SU-DHL-6 (cell line): ENCODE results near the gene MRPS6.

ENCODE experiments used
- H2AFZ ChIP-seq: fragments of 200-600 bp; sonication (generic); 2 replicates; pipeline ENCODE4 v1.6.1; 2014; ENCODE audit warnings: low read depth, mild to moderate bottlenecking, moderate library complexity, mixed read lengths, antibody characterized with exemption, low read length; ENCODE audit not compliant: severe bottlenecking
- H3F3A ChIP-seq: fragments of 200-600 bp; shearing (Covaris generic); 2 replicates; pipeline ENCODE4 v1.6.0; 2016; ENCODE audit warnings: antibody characterized with exemption, mild to moderate bottlenecking; ENCODE audit not compliant: insufficient read depth
- H3K27ac ChIP-seq: fragments of 200-600 bp; sonication (generic); 2 replicates; pipeline ENCODE4 v1.5.1; 2016; ENCODE audit warnings: low read depth, mild to moderate bottlenecking, low read length, moderate library complexity, mixed read lengths
- H3K27me3 ChIP-seq: fragments of 200-600 bp; sonication (generic), shearing (Covaris generic); 2 replicates; pipeline ENCODE4 v1.6.0; 2014; ENCODE audit warnings: mild to moderate bottlenecking, low read length
- H3K36me3 ChIP-seq: fragments of 200-600 bp; sonication (generic); 2 replicates; pipeline ENCODE4 v1.6.1; 2014; ENCODE audit warnings: mild to moderate bottlenecking, low read length, mixed read lengths
- H3K4me2 ChIP-seq: fragments of 300-600, 200-600 bp; shearing (Covaris generic), sonication (generic); 2 replicates; pipeline ENCODE4 v1.6.0; 2014; ENCODE audit warnings: low read length, low read depth, mild to moderate bottlenecking; ENCODE audit not compliant: poor library complexity, severe bottlenecking
- H3K4me3 ChIP-seq: fragments of 200-600 bp; sonication (generic); 2 replicates; pipeline ENCODE4 v1.5.1; 2014; ENCODE audit warnings: antibody characterized with exemption, low read length, mild to moderate bottlenecking, mixed read lengths; ENCODE audit not compliant: insufficient read depth, poor library complexity, severe bottlenecking
- H3K79me2 ChIP-seq: fragments of 200-600 bp; sonication (generic); 2 replicates; pipeline ENCODE4 v1.6.1; 2014; ENCODE audit warnings: mild to moderate bottlenecking, low read length, moderate library complexity; ENCODE audit not compliant: insufficient read depth
- H3K9ac ChIP-seq: fragments of 200-600 bp; sonication (generic); 2 replicates; pipeline ENCODE4 v1.7.0; 2014; ENCODE audit warnings: mild to moderate bottlenecking, low read length
- H3K9me2 ChIP-seq: fragments of 200-600 bp; sonication (generic); replicated peaks from 2 replicates; pipeline ENCODE4 v1.6.1; 2014; ENCODE audit warnings: low read length; ENCODE audit not compliant: insufficient read depth
- H3K9me3 ChIP-seq: fragments of 200-600 bp; sonication (generic); 2 replicates; pipeline ENCODE4 v1.6.1; 2014; ENCODE audit warnings: low read length, mixed read lengths; ENCODE audit not compliant: insufficient read depth
- H4K20me1 ChIP-seq: fragments of 200-600 bp; sonication (generic); 2 replicates; pipeline ENCODE4 v1.6.1; 2014; ENCODE audit warnings: low read depth, mild to moderate bottlenecking, antibody characterized with exemption, low read length, moderate library complexity, mixed read lengths
- CTCF ChIP-seq: fragments of 200-600 bp; sonication (generic); IDR thresholded peaks from one replicate; pipeline ENCODE4 v1.5.1; 2017; ENCODE audit warnings: antibody characterized with exemption, mild to moderate bottlenecking, low read length, moderate library complexity; ENCODE audit not compliant: insufficient read depth, poor library complexity, severe bottlenecking
- EZH2phosphoT487 ChIP-seq: fragments of 200-600 bp; sonication (generic), shearing (Covaris generic); conservative IDR thresholded peaks from 2 replicates; pipeline ENCODE4 v1.6.1; 2018; ENCODE audit warnings: mild to moderate bottlenecking, antibody characterized with exemption, low read length, moderate library complexity, mixed read lengths

The MRPS6 gene

GRCh38 chr21:34158866-34159835 lies 85.8 kb downstream of the MRPS6 start:
- Histone ChIP-seq H3F3A (no peaks in the 10 kb centered on the region), H3K4me2 (no peak overlapping the region), H3K79me2 (no peaks in the 10 kb centered on the region), H3K9me3 (0 out of 2 replicates have a peak, but pooled peaks cover under 1% of the 10 kb centered on the region), H2AFZ (no peak overlapping the region), H3K27me3 (no peaks in the 10 kb centered on the region), H3K4me3 (no peak overlapping the region), H3K9me2 (no peaks in the 10 kb centered on the region), H3K36me3 (no peaks in the 10 kb centered on the region), H4K20me1 (no peaks in the 10 kb centered on the region), H3K27ac (no peak overlapping the region), H3K9ac (no peak overlapping the region)
- TF ChIP-seq CTCF: no peak
- no peak for TF ChIP-seq EZH2phosphoT487

- no peaks in the 10 kb centered on the region; the same call in 1 of the 2 replicates for H3K36me3 ChIP-seq
- H2AFZ ChIP-seq: no peak overlapping the region
- H3K9ac ChIP-seq: no peak overlapping the region
- no peak overlapping the region for H3K4me3 ChIP-seq
- no peaks in the 10 kb centered on the region for H3K79me2 ChIP-seq
- peaks cover 39% of the 10 kb centered on the region for H3K9me3 ChIP-seq
- no peaks in the 10 kb centered on the region for H4K20me1 ChIP-seq
- no peaks in the 10 kb centered on the region for H3K9me2 ChIP-seq
- no peaks in the 10 kb centered on the region for H3F3A ChIP-seq
- TF ChIP-seq CTCF: no peak
- TF ChIP-seq EZH2phosphoT487: no peak
- no peak overlapping the region for H3K27ac ChIP-seq
- H3K4me2 ChIP-seq: no peak overlapping the region
- no peaks in the 10 kb centered on the region for H3K27me3 ChIP-seq
Observed at GRCh38 chr21:34166468-34166867, 93.1 kb downstream of the MRPS6 start.

- no peak overlapping the region for H2AFZ ChIP-seq
- TF ChIP-seq EZH2phosphoT487: no peak
- no peak for TF ChIP-seq CTCF
- H3K36me3 ChIP-seq: no peaks in the 10 kb centered on the region; the same call in 1 of the 2 replicates
- no peaks in the 10 kb centered on the region for H4K20me1 ChIP-seq
- no peak overlapping the region for H3K4me2 ChIP-seq
- no peaks in the 10 kb centered on the region for H3K9me2 ChIP-seq
- no peak overlapping the region for H3K9ac ChIP-seq
- no peaks in the 10 kb centered on the region for H3K27me3 ChIP-seq
- H3K27ac ChIP-seq: no peak overlapping the region
- H3F3A ChIP-seq: no peaks in the 10 kb centered on the region
- H3K9me3 ChIP-seq: peaks cover 36% of the 10 kb centered on the region
- no peaks in the 10 kb centered on the region for H3K79me2 ChIP-seq
- no peak overlapping the region for H3K4me3 ChIP-seq
Observed at GRCh38 chr21:34170886-34171285, 97.5 kb downstream of the MRPS6 start.
